Neutrophil (primary cell): Measurements from ENCODE around the gene GMIP.
"Not testable (repeated sequence)": the region's sequence is repeated elsewhere in the genome, so short reads cannot be mapped to it uniquely, and the experiment has no call there.

Experiments
- H3K27ac ChIP-seq: fragments of 200-600 bp; sonication (generic); 2 replicates; pipeline ENCODE4 v1.5.1; 2016; ENCODE audit warnings: mild to moderate bottlenecking, moderate library complexity
- H3K27me3 ChIP-seq: fragments of 200-600 bp; sonication (generic); 2 replicates; pipeline ENCODE4 v1.6.0; 2016; ENCODE audit warnings: mild to moderate bottlenecking
- H3K36me3 ChIP-seq: fragments of 200-600 bp; sonication (generic); 2 replicates; pipeline ENCODE4 v1.5.1; 2017
- H3K4me1 ChIP-seq, 2 experiments: fragments of 200-600 bp in 1 of 2; sonication (generic) in 1 of 2; 1 replicate in 1 of 2; 2 replicates in 1 of 2; pipeline versions ENCODE4 v1.5.1 to v1.6.1; 2013 to 2016; ENCODE audit warnings: low read depth in 1 of 2, low read length in 1 of 2, mild to moderate bottlenecking in 1 of 2, moderate library complexity in 1 of 2; ENCODE audit not compliant: control insufficient read depth in 1 of 2, insufficient read depth in 1 of 2
- H3K4me3 ChIP-seq, 2 experiments: fragments of 200-600 bp in 1 of 2; sonication (generic) in 1 of 2; 1 replicate in 1 of 2; 2 replicates in 1 of 2; pipeline ENCODE4 v1.5.1; 2013 to 2016; ENCODE audit warnings: low read depth in 1 of 2, low read length in 1 of 2, mild to moderate bottlenecking in 1 of 2, moderate library complexity in 1 of 2
- H3K9me3 ChIP-seq: fragments of 200-600 bp; sonication (generic); 2 replicates; pipeline ENCODE4 v1.5.1; 2016
- CTCF ChIP-seq: fragments of 200-600 bp; sonication (generic); IDR thresholded peaks from 2 replicates; pipeline ENCODE4 v1.5.1; 2016; ENCODE audit warnings: antibody characterized with exemption

The GMIP gene

GRCh38 chr19:19606021-19606420 is 37.4 kb downstream of the GMIP start:
- no peak for TF ChIP-seq CTCF
- no peak overlapping the region for H3K4me3 ChIP-seq
- no peaks in the 10 kb centered on the region for H3K27me3 ChIP-seq
- H3K9me3 ChIP-seq, result no peaks in the 10 kb centered on the region
- no peak overlapping the region for H3K27ac ChIP-seq
- H3K4me1 ChIP-seq, result no peaks in the 10 kb centered on the region
- H3K36me3 ChIP-seq, result no peaks in the 10 kb centered on the region

- Histone ChIP-seq H3K4me3 (no peak overlapping the region), H3K27me3 (no peaks in the 10 kb centered on the region), H3K9me3 (no peaks in the 10 kb centered on the region), H3K4me1 (no peaks in the 10 kb centered on the region), H3K36me3 (no peaks in the 10 kb centered on the region), H3K27ac (no peak overlapping the region)
- no peak for TF ChIP-seq CTCF
Measured at GRCh38 chr19:19602713-19603324, 40.6 kb downstream of the GMIP start.

GRCh38 chr19:19602136-19602712 is 41.2 kb downstream of the GMIP start:
- no peak for TF ChIP-seq CTCF
- no peaks in the 10 kb centered on the region for H3K36me3 ChIP-seq
- H3K9me3 ChIP-seq, result no peaks in the 10 kb centered on the region
- no peak overlapping the region for H3K27ac ChIP-seq
- no peaks in the 10 kb centered on the region for H3K4me1 ChIP-seq
- H3K27me3 ChIP-seq, result no peaks in the 10 kb centered on the region
- H3K4me3 ChIP-seq, result no peak overlapping the region

GRCh38 chr19:19600793-19601330 is 42.6 kb downstream of the GMIP start:
- no peaks in the 10 kb centered on the region for H3K9me3 ChIP-seq
- no peaks in the 10 kb centered on the region for H3K4me1 ChIP-seq
- H3K4me3 ChIP-seq, result no peak overlapping the region
- H3K36me3 ChIP-seq, result no peaks in the 10 kb centered on the region
- no peaks in the 10 kb centered on the region for H3K27me3 ChIP-seq
- H3K27ac ChIP-seq, result no peak overlapping the region
- no peak for TF ChIP-seq CTCF

GRCh38 chr19:19598728-19599451 is 44.6 kb downstream of the GMIP start:
- H3K27ac ChIP-seq, H3K4me3 ChIP-seq, H3K9me3 ChIP-seq, H3K27me3 ChIP-seq, H3K4me1 ChIP-seq, H3K36me3 ChIP-seq: not testable (repeated sequence)

GRCh38 chr19:19597809-19598306 is 45.6 kb downstream of the GMIP start:
- H3K27me3 ChIP-seq, result no peaks in the 10 kb centered on the region
- no peak overlapping the region for H3K27ac ChIP-seq
- no peaks in the 10 kb centered on the region for H3K9me3 ChIP-seq
- no peak for TF ChIP-seq CTCF
- no peaks in the 10 kb centered on the region for H3K36me3 ChIP-seq
- no peaks in the 10 kb centered on the region for H3K4me1 ChIP-seq
- H3K4me3 ChIP-seq, result no peak overlapping the region
